ENCODE results near the gene VASH2.
"Not testable (repeated sequence)": the region's sequence is repeated elsewhere in the genome, so short reads cannot be mapped to it uniquely, and the experiment has no call there.

VASH2 gene

GRCh38 chr1:212958175-212958574, 7.8 kb downstream of the VASH2 start:
- DNase-seq: no peak

GRCh38 chr1:212959266-212960220, 9.2 kb downstream of the VASH2 start:
- no peak for DNase-seq

- no peak for DNase-seq
Measured at GRCh38 chr1:212960932-212961331, 10.6 kb downstream of the VASH2 start.

GRCh38 chr1:212962509-212962908, 12.2 kb downstream of the VASH2 start:
- peak; percentile 20 for DNase-seq

- DNase-seq: no peak
Measured at GRCh38 chr1:212964102-212964501, 13.8 kb downstream of the VASH2 start.

GRCh38 chr1:212964993-212965392, 14.7 kb downstream of the VASH2 start:
- DNase-seq: not testable (repeated sequence)

GRCh38 chr1:212966616-212967015, 16.3 kb downstream of the VASH2 start:
- DNase-seq: no peak

GRCh38 chr1:212967801-212968200, 17.5 kb downstream of the VASH2 start:
- DNase-seq: no peak

- no peak for DNase-seq
Measured at GRCh38 chr1:212968368-212968863, 18.1 kb downstream of the VASH2 start.

- peak; percentile 58 for DNase-seq
Measured at GRCh38 chr1:212970085-212970484, 19.7 kb downstream of the VASH2 start.

- DNase-seq: no peak
Measured at GRCh38 chr1:212971312-212971711, 21.0 kb downstream of the VASH2 start.

- no peak for DNase-seq
Measured at GRCh38 chr1:212973426-212973825, 23.1 kb downstream of the VASH2 start.

GRCh38 chr1:212973899-212974298, 23.6 kb downstream of the VASH2 start:
- no peak for DNase-seq

- no peak for DNase-seq
Measured at GRCh38 chr1:212974711-212975110, 24.4 kb downstream of the VASH2 start.

- DNase-seq: no peak
Measured at GRCh38 chr1:212975111-212975918, 25.0 kb downstream of the VASH2 start.

GRCh38 chr1:212976586-212976985, 26.2 kb downstream of the VASH2 start:
- DNase-seq: no peak

- no peak for DNase-seq
Measured at GRCh38 chr1:212977781-212978645, 27.7 kb downstream of the VASH2 start.

- no peak for DNase-seq
Measured at GRCh38 chr1:212979340-212980122, 29.2 kb downstream of the VASH2 start.

- peak; percentile 10 for DNase-seq
Measured at GRCh38 chr1:212980123-212980785, 29.9 kb downstream of the VASH2 start.

GRCh38 chr1:212981025-212981495, 30.7 kb downstream of the VASH2 start:
- DNase-seq: peak; percentile 70
